ENCODE results near the gene IGF2R. TPM values are rescaled to one million over a fixed set of nuclear protein-coding genes. Genes with fewer than 3 reads are reported as not detected.

IGF2R gene
- total RNA-seq, 1 donor from 2014 or later = 73.4 TPM

- H3K27me3 ChIP-seq = no peaks in the 10 kb centered on the region
- intact Hi-C loops (cut with DNase I) = loop anchor here (5.0 kb wide), 1 partner anchor 82 kb away; no protein-coding TSS in a partner anchor
These were observed 24.8 kb upstream of the IGF2R start for GRCh38 chr6:159943968-159944598.

GRCh38 chr6:159945801-159946392 lies 23.0 kb upstream of the IGF2R start:
- H3K27ac ChIP-seq = no peak overlapping the region

More at GRCh38 chr6:159943968-159944598, 24.8 kb upstream of the IGF2R start:
- no peak for DNase-seq (ENCODE audit: extremely low spot score in 2 of 2)
- peak overlapping the region; percentile 64 for H3K27ac ChIP-seq
- no peaks in the 10 kb centered on the region for H3K9me3 ChIP-seq
- H3K4me3 ChIP-seq = no peak overlapping the region
- peaks cover 13% of the 10 kb centered on the region for H3K4me1 ChIP-seq
- TF ChIP-seq POLR2AphosphoS5 (IDR thresholded peaks at IDR 0.05; ENCODE audit: insufficient read depth in 1 of 2, low read depth in 1 of 2) (no peak), POLR2A (IDR thresholded peaks at IDR 0.05) (no peak)
- TF ChIP-seq, protein P1, sequence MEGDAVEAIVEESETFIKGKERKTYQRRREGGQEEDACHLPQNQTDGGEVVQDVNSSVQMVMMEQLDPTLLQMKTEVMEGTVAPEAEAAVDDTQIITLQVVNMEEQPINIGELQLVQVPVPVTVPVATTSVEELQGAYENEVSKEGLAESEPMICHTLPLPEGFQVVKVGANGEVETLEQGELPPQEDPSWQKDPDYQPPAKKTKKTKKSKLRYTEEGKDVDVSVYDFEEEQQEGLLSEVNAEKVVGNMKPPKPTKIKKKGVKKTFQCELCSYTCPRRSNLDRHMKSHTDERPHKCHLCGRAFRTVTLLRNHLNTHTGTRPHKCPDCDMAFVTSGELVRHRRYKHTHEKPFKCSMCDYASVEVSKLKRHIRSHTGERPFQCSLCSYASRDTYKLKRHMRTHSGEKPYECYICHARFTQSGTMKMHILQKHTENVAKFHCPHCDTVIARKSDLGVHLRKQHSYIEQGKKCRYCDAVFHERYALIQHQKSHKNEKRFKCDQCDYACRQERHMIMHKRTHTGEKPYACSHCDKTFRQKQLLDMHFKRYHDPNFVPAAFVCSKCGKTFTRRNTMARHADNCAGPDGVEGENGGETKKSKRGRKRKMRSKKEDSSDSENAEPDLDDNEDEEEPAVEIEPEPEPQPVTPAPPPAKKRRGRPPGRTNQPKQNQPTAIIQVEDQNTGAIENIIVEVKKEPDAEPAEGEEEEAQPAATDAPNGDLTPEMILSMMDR (IDR thresholded peaks at IDR 0.05) = no peak
- no peaks in the 10 kb centered on the region for H3K36me3 ChIP-seq

DNA sequence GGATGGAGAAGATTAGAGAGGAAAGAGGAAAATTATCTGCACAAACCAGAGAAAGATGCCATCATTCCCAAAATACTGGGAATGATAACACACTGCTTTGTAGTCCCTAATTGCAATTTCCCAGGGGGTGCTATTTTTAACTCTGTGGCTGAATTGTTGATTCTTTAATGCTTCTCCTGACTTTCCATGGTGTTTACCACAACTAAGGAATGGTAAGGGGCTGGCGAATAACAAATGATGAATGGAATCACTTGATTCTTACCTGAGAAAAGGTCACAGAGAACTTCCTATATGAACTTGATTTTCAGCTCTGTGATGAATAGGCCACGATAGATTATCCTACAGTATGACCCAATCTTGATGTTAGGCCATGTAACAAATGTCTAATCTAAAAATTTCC lies 22.0 kb upstream of the IGF2R start:
- Histone ChIP-seq H3K36me3 (no peaks in the 10 kb centered on the region), H3K4me1 (peaks cover 13% of the 10 kb centered on the region), H3K27ac (no peak overlapping the region), H3K9me3 (no peaks in the 10 kb centered on the region), H3K4me3 (no peak overlapping the region), H3K27me3 (no peaks in the 10 kb centered on the region)
- TF ChIP-seq, protein P1 (IDR thresholded peaks at IDR 0.05) = no peak
- TF ChIP-seq POLR2A (IDR thresholded peaks at IDR 0.05) (no peak), POLR2AphosphoS5 (IDR thresholded peaks at IDR 0.05; ENCODE audit: insufficient read depth in 1 of 2, low read depth in 1 of 2) (no peak)
- intact Hi-C loops (cut with DNase I) = no loop called here
- no peak for DNase-seq (ENCODE audit: extremely low spot score in 2 of 2)

More at GRCh38 chr6:159945801-159946392, 23.0 kb upstream of the IGF2R start:
- no peaks in the 10 kb centered on the region for H3K27me3 ChIP-seq
- H3K4me1 ChIP-seq = peaks cover 13% of the 10 kb centered on the region
- intact Hi-C loops (cut with DNase I) = no loop called here
- H3K4me3 ChIP-seq = no peak overlapping the region
- TF ChIP-seq POLR2A (IDR thresholded peaks at IDR 0.05) (no peak), POLR2AphosphoS5 (IDR thresholded peaks at IDR 0.05; ENCODE audit: insufficient read depth in 1 of 2, low read depth in 1 of 2) (no peak)
- TF ChIP-seq, protein P1 (IDR thresholded peaks at IDR 0.05) = no peak
- no peaks in the 10 kb centered on the region for H3K36me3 ChIP-seq
- H3K9me3 ChIP-seq = no peaks in the 10 kb centered on the region
- peak in 1 of 2 donors; percentile 58 for DNase-seq (ENCODE audit: extremely low spot score in 2 of 2)

GRCh38 chr6:159948199-159948598 lies 20.7 kb upstream of the IGF2R start:
- H3K27me3 ChIP-seq = no peaks in the 10 kb centered on the region
- H3K9me3 ChIP-seq = no peaks in the 10 kb centered on the region
- no peak for DNase-seq (ENCODE audit: extremely low spot score in 2 of 2)
- TF ChIP-seq, protein P1 (IDR thresholded peaks at IDR 0.05) = no peak
- TF ChIP-seq POLR2AphosphoS5 (IDR thresholded peaks at IDR 0.05; ENCODE audit: insufficient read depth in 1 of 2, low read depth in 1 of 2) (no peak), POLR2A (IDR thresholded peaks at IDR 0.05) (no peak)
- no peaks in the 10 kb centered on the region for H3K36me3 ChIP-seq
- H3K4me3 ChIP-seq = no peak overlapping the region
- no peak overlapping the region for H3K27ac ChIP-seq
- peaks cover 2% of the 10 kb centered on the region for H3K4me1 ChIP-seq
- intact Hi-C loops (cut with DNase I) = no loop called here

- intact Hi-C loops (cut with DNase I) = no loop called here
- H3K9me3 ChIP-seq = no peaks in the 10 kb centered on the region
- H3K4me1 ChIP-seq = no peaks in the 10 kb centered on the region
- H3K27ac ChIP-seq = no peak overlapping the region
- H3K27me3 ChIP-seq = no peaks in the 10 kb centered on the region
- TF ChIP-seq, protein P1 (IDR thresholded peaks at IDR 0.05) = no peak
- TF ChIP-seq POLR2A (IDR thresholded peaks at IDR 0.05) (no peak), POLR2AphosphoS5 (IDR thresholded peaks at IDR 0.05; ENCODE audit: insufficient read depth in 1 of 2, low read depth in 1 of 2) (no peak)
- no peaks in the 10 kb centered on the region for H3K36me3 ChIP-seq
- no peak overlapping the region for H3K4me3 ChIP-seq
- DNase-seq (ENCODE audit: extremely low spot score in 2 of 2) = peak in 1 of 2 donors; percentile 69
These were observed 17.1 kb upstream of the IGF2R start for GRCh38 chr6:159951772-159952171.

Measured in vagina (tissue), 2 donors.